Measurements from ENCODE around the gene DGKB.

DNA sequence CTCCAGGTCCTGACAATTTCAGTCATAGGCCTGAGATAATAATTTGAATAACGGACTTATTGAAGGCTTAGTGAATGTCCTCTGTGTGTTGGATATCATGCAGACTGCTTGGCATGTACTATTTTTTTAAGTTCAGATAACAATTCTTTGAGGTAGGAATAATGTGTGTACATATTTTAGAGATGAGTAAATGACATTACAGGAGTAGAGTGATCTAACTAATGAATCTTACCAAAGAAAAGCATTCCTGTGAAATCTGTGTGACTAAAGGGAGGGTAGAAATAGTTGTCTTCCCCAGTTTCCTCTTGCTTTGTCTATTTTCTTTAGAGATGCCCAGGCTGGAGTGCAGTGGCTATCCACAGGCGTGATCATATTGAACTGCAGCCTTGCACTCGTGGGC is 521.2 kb downstream of the DGKB start:
- TF ChIP-seq, protein P1, sequence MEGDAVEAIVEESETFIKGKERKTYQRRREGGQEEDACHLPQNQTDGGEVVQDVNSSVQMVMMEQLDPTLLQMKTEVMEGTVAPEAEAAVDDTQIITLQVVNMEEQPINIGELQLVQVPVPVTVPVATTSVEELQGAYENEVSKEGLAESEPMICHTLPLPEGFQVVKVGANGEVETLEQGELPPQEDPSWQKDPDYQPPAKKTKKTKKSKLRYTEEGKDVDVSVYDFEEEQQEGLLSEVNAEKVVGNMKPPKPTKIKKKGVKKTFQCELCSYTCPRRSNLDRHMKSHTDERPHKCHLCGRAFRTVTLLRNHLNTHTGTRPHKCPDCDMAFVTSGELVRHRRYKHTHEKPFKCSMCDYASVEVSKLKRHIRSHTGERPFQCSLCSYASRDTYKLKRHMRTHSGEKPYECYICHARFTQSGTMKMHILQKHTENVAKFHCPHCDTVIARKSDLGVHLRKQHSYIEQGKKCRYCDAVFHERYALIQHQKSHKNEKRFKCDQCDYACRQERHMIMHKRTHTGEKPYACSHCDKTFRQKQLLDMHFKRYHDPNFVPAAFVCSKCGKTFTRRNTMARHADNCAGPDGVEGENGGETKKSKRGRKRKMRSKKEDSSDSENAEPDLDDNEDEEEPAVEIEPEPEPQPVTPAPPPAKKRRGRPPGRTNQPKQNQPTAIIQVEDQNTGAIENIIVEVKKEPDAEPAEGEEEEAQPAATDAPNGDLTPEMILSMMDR (optimal IDR thresholded peaks at IDR 0.05 in 1 of 3, IDR thresholded peaks at IDR 0.05 in 1 of 3, conservative IDR thresholded peaks at IDR 0.05 in 1 of 3; ENCODE audit: extremely low read depth in 1 of 3, insufficient read depth in 2 of 3, low read length in 3 of 3), result no peak
- no peak for TF ChIP-seq EZH2 (IDR thresholded peaks at IDR 0.05; ENCODE audit: low read length)

All from keratinocyte (primary cell).